Astrocyte of the spinal cord (primary cell): Measurements from ENCODE around the gene RHBDL1.

Experiments
- DNase-seq: peaks from one replicate; pipeline ENCODE4 v3.0.0; 2011; ENCODE audit warnings: low read depth, low spot score
- H3K4me3 ChIP-seq: 2 replicates; pipeline ENCODE4 v1.5.1; 2011; ENCODE audit warnings: low read depth, mild to moderate bottlenecking, low read length, moderate library complexity
- in situ Hi-C: cut with HindIII; loops from 2 replicates; pipeline ENCODE4 v1.10.0; 2017; ENCODE audit warnings: low sequenced_read_pairs
- TF ChIP-seq, protein P1 (sequence below): IDR thresholded peaks from 2 replicates; pipeline ENCODE4 v1.5.1; 2012; ENCODE audit warnings: low read depth, mild to moderate bottlenecking, low read length, inconsistent platforms

The RHBDL1 gene

DNA sequence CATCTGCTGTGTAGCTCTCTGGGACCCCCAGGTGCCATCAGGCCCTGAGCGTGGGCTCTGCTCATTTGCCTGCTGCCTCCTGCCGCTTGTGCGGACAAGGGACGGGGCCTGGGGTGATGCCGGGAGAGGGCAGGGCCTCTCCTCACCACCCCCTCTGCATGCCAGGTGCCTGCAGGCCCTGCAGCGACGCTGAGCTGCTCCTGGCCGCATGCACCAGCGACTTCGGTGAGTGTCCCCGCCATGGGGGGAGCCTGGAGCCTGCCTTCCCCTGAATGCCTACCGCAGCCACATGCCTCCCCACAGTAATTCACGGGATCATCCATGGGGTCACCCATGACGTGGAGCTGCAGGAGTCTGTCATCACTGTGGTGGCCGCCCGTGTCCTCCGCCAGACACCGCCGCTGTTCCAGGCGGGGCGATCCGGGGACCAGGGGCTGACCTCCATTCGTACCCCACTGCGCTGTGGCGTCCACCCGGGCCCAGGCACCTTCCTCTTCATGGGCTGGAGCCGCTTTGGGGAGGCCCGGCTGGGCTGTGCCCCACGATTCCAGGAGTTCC, 41.4 kb downstream of the RHBDL1 start:
- TF ChIP-seq, protein P1, sequence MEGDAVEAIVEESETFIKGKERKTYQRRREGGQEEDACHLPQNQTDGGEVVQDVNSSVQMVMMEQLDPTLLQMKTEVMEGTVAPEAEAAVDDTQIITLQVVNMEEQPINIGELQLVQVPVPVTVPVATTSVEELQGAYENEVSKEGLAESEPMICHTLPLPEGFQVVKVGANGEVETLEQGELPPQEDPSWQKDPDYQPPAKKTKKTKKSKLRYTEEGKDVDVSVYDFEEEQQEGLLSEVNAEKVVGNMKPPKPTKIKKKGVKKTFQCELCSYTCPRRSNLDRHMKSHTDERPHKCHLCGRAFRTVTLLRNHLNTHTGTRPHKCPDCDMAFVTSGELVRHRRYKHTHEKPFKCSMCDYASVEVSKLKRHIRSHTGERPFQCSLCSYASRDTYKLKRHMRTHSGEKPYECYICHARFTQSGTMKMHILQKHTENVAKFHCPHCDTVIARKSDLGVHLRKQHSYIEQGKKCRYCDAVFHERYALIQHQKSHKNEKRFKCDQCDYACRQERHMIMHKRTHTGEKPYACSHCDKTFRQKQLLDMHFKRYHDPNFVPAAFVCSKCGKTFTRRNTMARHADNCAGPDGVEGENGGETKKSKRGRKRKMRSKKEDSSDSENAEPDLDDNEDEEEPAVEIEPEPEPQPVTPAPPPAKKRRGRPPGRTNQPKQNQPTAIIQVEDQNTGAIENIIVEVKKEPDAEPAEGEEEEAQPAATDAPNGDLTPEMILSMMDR = no peak
- DNase-seq = no peak
- H3K4me3 ChIP-seq = peak overlapping the region; percentile 47
- in situ Hi-C loops = no loop called here

DNA sequence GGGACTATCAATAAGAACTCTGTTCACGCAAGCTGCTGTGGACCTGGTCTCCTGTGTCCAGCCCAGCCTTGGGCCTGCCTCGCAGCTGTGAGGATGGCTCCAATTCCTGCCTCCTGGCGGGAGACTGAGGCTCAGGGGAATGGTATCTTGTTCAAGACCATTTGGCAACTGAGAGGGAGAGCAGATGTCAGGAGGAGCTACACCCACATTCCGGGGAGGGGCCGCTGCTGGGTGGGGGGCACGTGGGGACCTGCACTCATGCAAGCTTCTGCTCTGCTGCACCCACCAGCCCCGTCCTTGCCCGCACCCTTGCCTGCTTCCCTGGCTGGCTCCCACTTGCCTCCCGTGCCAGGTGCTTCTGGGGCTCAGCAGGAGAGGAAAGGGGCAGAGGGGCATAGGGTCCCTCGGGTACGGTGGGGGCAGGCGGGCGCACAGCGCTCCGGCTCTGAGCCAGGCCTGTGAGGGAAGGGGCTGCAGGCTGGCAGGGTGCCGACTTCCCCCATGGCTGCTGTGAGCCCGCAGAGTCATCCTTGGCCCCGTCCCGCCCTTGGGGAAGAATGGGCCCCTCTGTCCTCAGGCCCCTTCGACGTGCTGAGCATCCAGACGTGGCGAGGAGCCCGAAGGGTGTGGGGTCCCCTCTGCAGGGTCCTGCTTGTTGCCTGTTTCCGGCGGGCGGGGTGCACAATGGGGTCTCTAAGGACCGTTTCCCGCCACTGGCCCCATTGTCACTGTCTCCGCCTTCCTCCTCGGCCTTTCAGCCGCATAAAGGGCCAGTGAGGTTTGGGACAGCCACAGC, 42.2 kb downstream of the RHBDL1 start:
- in situ Hi-C loops = no loop called here
- H3K4me3 ChIP-seq = no peak overlapping the region
- TF ChIP-seq, protein P1 = no peak
- no peak for DNase-seq

DNA sequence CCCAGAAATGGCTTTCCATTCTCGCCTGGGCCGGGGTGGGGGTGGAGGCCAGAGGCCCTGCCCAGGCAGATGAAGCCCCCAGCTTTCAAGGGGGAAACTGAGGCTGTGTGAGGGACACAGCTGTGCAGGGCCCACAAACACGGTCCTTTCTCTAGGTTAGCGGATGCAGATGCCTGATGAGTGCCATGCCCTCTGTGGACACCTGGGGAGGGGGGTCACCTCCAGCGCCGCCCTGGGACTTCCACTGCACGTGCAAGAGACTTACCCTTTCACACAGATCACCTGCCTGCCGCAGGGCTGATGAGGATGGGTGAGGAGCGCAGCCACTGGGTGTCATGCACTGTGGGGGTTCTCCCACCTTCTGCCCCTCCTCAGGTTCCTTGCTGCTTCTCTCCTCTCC, 42.9 kb downstream of the RHBDL1 start:
- no peak overlapping the region for H3K4me3 ChIP-seq
- TF ChIP-seq, protein P1 = no peak
- no peak for DNase-seq
- in situ Hi-C loops = no loop called here

- TF ChIP-seq, protein P1 = no peak
- in situ Hi-C loops = no loop called here
- DNase-seq = no peak
- H3K4me3 ChIP-seq = no peak overlapping the region
Measured at GRCh38 chr16:718922-719321, 43.5 kb downstream of the RHBDL1 start.

GRCh38 chr16:719815-720446, 44.5 kb downstream of the RHBDL1 start:
- TF ChIP-seq, protein P1 = peak; percentile 37
- H3K4me3 ChIP-seq = peak overlapping the region; percentile 65
- no peak for DNase-seq
- in situ Hi-C loops = no loop called here

- in situ Hi-C loops = no loop called here
- DNase-seq = peak; percentile 69
Measured at GRCh38 chr16:720447-720989, 45.0 kb downstream of the RHBDL1 start.

More at GRCh38 chr16:720447-720989, 45.0 kb downstream of the RHBDL1 start:
- peak overlapping the region; percentile 65 for H3K4me3 ChIP-seq
- TF ChIP-seq, protein P1 = peak; percentile 41
